Psoas muscle (tissue), 8 donors: Measurements from ENCODE around the gene MPRIP. TPM values are rescaled to one million over a fixed set of nuclear protein-coding genes. Genes with fewer than 3 reads are reported as not detected.
A peak's percentile ranks its signal among the peaks of the same experiment; 100 is the strongest.

Source experiments
- ATAC-seq, 4 donors: fragments of 200-7000 bp; cut with Tn5 transposase; one replicate each; pipeline ENCODE4 v1.9.1; 2020; ENCODE audit warnings: moderate library complexity in 3 of 4, mild to moderate bottlenecking in 2 of 4
- DNase-seq, 2 donors: peaks; one replicate each; pipeline ENCODE4 v3.0.0-alpha.2; 2020
- H3K27ac ChIP-seq: fragments of 200-600 bp; one replicate; pipeline ENCODE4 v1.8.0; 2022
- H3K27me3 ChIP-seq, 3 donors: fragments of 200-600 bp in 1 of 3; one replicate each; pipeline versions ENCODE4 v1.6.1 to v1.8.0; 2013 to 2022; ENCODE audit warnings: low read length in 2 of 3, mild to moderate bottlenecking in 2 of 3, moderate library complexity in 1 of 3; ENCODE audit not compliant: insufficient read depth in 3 of 3
- H3K36me3 ChIP-seq, 2 donors: fragments of 200-600 bp in 1 of 2; one replicate each; pipeline versions ENCODE4 v1.6.1 to v1.8.0; 2013 to 2022; ENCODE audit warnings: low read depth in 1 of 2, mild to moderate bottlenecking in 1 of 2, moderate library complexity in 1 of 2; ENCODE audit not compliant: insufficient read depth in 1 of 2
- H3K4me1 ChIP-seq: fragments of 200-600 bp; one replicate; pipeline ENCODE4 v1.8.0; 2022
- H3K4me3 ChIP-seq: fragments of 200-600 bp; one replicate; pipeline ENCODE4 v1.8.0; 2022; ENCODE audit warnings: mild to moderate bottlenecking
- H3K9me3 ChIP-seq: fragments of 200-600 bp; one replicate; pipeline ENCODE4 v1.8.0; 2022
- WGBS, 3 donors: extraction: QIAGEN DNeasy Blood & Tissue Kit; methylation state at CpG; one replicate each; pipeline versions ENCODE4 v1.1.6 to v1.1.7; 2013; 5-methylcytosine and 5-hydroxymethylcytosine counted together
- intact Hi-C, 2 donors: fragments of 100-400 bp; cut with DNase I; formaldehyde crosslinking; loops; one replicate each; pipeline versions ENCODE4 v1.11.0 to v1.14.2; 2022
- polyA plus RNA-seq, 3 donors: library from polyadenylated mRNA; stranded (reverse); fragments of 200-250 nt; gene quantifications; one replicate each; pipeline ENCODE4 v1.2.3, GENCODE V29; 2013
- total RNA-seq, 4 donors: library from RNA; stranded (reverse); fragmentation: NEBNext Ultra II Directional in 2 of 4; extraction: Animal tissue kit (Norgen Biotek cat#: 25700) in 2 of 4; gene quantifications; one replicate each; pipeline versions ENCODE4 v1.2.1 to v1.2.4, GENCODE V29; 2021 to 2023
- TF ChIP-seq, protein P1 (sequence below): fragments of 200-600 bp; IDR thresholded peaks from one replicate; pipeline ENCODE4 v1.8.0; 2022; ENCODE audit warnings: antibody characterized with exemption
- donor health status: healthy with polysubstance abuse.
- donor health status: DM: no; HTN: no; CAD: no; lungs with moderate emphysema.
- donor health status: Bipolar disorder and iron deficiency.
- donor health status: healthy.
- donor health status: DM: yes; HTN: yes; CAD: no.
- donor health status: DM: no; HTN: no; CAD: no.
- donor health status: DM: no; HTN: no; CAD: no.
- donor health status: DM: yes; HTN: yes; CAD: no.

Gene MPRIP
- total and polyA plus RNA-seq, 7 donors = 142 to 322 (median 244) TPM

DNA sequence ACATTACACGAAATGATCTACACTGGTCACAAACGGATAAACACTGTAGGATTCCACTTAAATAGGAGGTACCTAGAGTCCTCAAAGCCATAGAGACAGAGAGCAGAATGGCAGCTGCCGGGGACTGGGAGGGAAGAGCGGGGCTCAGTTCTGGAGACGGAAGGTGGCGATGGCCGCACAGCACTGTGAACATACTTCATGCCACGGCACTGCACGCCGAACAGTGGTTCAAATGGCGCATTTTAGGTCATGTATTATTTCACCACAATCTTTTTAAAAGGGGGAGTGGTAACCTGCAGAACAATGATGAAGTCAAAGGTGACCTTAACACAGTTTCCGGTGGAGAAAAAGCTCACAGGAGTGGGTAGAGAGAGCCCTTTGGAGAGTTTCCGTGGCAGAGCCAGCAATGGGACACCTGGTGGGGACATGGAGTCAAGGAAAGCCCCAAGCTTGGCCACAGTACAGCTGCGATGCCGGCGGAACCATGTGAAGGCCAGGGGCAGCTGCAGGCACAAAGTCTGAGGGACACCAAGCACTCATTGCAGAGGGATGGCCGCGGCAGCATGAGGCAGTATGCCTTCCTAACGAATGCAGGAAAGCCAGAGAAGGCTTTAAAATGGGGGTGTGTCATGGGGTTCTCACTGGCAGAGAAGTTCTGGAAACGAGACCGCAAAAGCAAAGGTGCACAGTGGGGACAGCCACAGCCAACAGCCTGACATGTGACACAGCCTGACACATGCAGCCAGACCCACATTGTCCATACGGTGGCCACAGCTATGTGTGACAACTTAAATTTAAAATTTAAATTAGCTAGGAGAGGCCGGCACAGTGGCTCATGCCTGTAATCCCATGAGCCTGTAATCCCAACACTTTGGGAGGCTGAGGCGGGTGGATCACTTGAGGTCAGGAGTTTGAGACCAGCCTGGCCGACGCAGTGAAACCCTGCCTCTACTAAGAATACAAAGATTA lies 187.4 kb downstream of the MPRIP start:
- Histone ChIP-seq H3K9me3 (no peaks in the 10 kb centered on the region), H3K4me1 (peaks cover 36% of the 10 kb centered on the region), H3K27ac (peak overlapping the region; percentile 60), H3K27me3 (no peaks in the 10 kb centered on the region), H3K36me3 (peaks cover 3 to 82% of the 10 kb centered on the region in 2 donors), H3K4me3 (no peak overlapping the region)
- TF ChIP-seq, protein P1, sequence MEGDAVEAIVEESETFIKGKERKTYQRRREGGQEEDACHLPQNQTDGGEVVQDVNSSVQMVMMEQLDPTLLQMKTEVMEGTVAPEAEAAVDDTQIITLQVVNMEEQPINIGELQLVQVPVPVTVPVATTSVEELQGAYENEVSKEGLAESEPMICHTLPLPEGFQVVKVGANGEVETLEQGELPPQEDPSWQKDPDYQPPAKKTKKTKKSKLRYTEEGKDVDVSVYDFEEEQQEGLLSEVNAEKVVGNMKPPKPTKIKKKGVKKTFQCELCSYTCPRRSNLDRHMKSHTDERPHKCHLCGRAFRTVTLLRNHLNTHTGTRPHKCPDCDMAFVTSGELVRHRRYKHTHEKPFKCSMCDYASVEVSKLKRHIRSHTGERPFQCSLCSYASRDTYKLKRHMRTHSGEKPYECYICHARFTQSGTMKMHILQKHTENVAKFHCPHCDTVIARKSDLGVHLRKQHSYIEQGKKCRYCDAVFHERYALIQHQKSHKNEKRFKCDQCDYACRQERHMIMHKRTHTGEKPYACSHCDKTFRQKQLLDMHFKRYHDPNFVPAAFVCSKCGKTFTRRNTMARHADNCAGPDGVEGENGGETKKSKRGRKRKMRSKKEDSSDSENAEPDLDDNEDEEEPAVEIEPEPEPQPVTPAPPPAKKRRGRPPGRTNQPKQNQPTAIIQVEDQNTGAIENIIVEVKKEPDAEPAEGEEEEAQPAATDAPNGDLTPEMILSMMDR = no peak
- ATAC-seq (peak; percentile 12 to 53 (median 38)), DNase-seq (peak in 1 of 2 donors; percentile 65)
- intact Hi-C loops = no loop called here
- WGBS, 3 donors = 64 to 81% (median 66%) methylated on average over 26 of the region's 26 CpGs

GRCh38 chr17:17231621-17232302 lies 189.5 kb downstream of the MPRIP start:
- H3K4me1 ChIP-seq = peaks cover 49% of the 10 kb centered on the region
- TF ChIP-seq, protein P1 = no peak
- H3K4me3 ChIP-seq = no peak overlapping the region
- DNase-seq (no peak), ATAC-seq (no peak)
- WGBS, 3 donors = 54 to 67% (median 60%) methylated on average over 16 of the region's 16 CpGs
- no peaks in the 10 kb centered on the region for H3K9me3 ChIP-seq
- H3K27ac ChIP-seq = peak overlapping the region; percentile 36
- intact Hi-C loops = no loop called here
- peaks cover 3 to 62% of the 10 kb centered on the region in 2 donors for H3K36me3 ChIP-seq
- H3K27me3 ChIP-seq = no peaks in the 10 kb centered on the region

DNA sequence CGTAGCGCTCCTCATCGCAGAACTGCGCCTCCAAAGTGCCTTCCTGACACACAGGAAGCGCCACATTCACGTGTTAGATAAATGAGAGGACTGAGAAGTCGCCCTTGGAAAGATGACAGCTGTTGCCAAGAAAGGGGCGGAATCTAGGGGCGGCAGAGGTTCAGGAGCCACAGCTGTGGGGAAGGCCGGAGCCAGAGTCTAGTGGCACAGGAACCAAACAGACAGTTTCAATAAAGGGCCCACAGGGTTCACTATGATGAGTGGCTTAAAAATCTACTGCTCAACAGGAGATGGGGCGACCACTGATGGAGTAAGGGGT lies 190.0 kb downstream of the MPRIP start:
- TF ChIP-seq, protein P1 = no peak
- Histone ChIP-seq H3K4me1 (peaks cover 49% of the 10 kb centered on the region), H3K27ac (peak overlapping the region; percentile 36), H3K4me3 (no peak overlapping the region), H3K27me3 (no peaks in the 10 kb centered on the region), H3K36me3 (peaks cover 3 to 57% of the 10 kb centered on the region in 2 donors), H3K9me3 (no peaks in the 10 kb centered on the region)
- ATAC-seq = no peak
- intact Hi-C loops = no loop called here
- no peak for DNase-seq
- WGBS, 3 donors = 68 to 75% (median 71%) methylated on average over 11 of the region's 11 CpGs

DNA sequence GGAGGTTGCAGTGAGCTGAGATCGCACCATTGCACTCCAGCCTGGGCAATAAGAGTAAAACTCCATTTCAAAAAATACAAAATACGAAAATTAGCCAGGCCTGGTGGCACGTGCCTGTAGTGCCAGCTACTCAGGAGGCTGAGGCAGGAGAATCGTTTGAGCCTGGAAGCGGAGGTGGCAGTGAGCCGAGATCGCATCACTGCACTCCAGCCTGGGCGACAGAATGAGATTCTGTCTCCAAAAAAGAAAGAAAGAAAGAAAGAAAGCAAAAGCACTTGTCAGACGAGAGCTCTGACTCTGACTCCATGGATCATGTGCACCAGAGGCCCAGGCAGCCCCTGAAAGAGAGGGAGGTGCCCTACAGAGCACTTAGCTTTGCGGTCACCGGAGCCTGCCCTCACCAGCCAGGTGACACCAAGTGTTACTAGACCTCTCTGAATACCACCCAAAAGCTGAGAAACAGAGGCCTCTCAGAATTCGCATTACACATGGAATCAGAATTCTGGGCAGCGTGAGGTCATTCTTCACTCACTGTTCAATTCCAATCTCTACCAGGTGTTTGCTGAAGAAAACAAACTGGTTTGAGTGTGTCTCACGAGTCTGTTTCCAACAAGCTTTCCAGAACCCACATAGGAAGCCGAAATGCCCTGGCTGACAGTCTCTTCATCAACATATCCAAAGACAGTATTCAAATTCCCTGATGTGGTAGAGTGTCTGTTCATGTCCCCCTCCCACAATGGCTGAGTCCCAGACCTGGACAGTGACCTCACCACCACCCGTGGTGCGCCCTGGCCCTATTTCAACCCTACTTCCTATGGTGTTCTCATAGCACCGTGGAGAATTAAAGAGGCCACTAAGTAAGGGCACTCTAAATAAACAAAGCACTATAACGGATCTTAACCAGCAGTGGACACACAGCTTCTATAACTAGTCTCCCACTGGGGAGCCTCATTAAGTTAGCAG lies 193.2 kb downstream of the MPRIP start:
- peaks cover 3 to 25% of the 10 kb centered on the region in 2 donors for H3K36me3 ChIP-seq
- peak overlapping the region; percentile 99 for H3K27ac ChIP-seq
- peaks cover 36% of the 10 kb centered on the region for H3K4me1 ChIP-seq
- no peaks in the 10 kb centered on the region for H3K9me3 ChIP-seq
- intact Hi-C loops = no loop called here
- WGBS, 3 donors = 27 to 42% (median 34%) methylated on average over 19 of the region's 19 CpGs
- peak overlapping the region; percentile 93 for H3K4me3 ChIP-seq
- ATAC-seq = peak; percentile 29 to 46 (median 40)
- DNase-seq = peak in 1 of 2 donors; percentile 69
- TF ChIP-seq, protein P1 = no peak
- H3K27me3 ChIP-seq = no peaks in the 10 kb centered on the region
